Smooth muscle cell (in vitro differentiated cells): ENCODE data around the gene SPTB. TPM values are rescaled to one million over a fixed set of nuclear protein-coding genes. Genes with fewer than 3 reads are reported as not detected.

Source experiments
- DNase-seq: peaks from one replicate; lab custom pipeline; 2025; ENCODE audit not compliant: unreplicated experiment; lab: John Stamatoyannopoulos, UW
- H2AFZ ChIP-seq: fragments of 200-600 bp; sonication (generic); 2 replicates; pipeline ENCODE4 v1.6.0; 2016; ENCODE audit warnings: antibody characterized with exemption, low read depth, mild to moderate bottlenecking
- H3F3A ChIP-seq: fragments of 200-600 bp; sonication (generic); 2 replicates; pipeline ENCODE4 v1.6.0; 2017; ENCODE audit warnings: antibody characterized with exemption, low read depth
- H3K27ac ChIP-seq: fragments of 200-600 bp; sonication (generic); 2 replicates; pipeline ENCODE4 v1.5.1; 2016; ENCODE audit warnings: low read depth, mild to moderate bottlenecking
- H3K27me3 ChIP-seq: fragments of 200-600 bp; sonication (generic); 2 replicates; pipeline ENCODE4 v1.6.1; 2016; ENCODE audit warnings: low read depth, mild to moderate bottlenecking
- H3K36me3 ChIP-seq: fragments of 200-600 bp; sonication (generic); 2 replicates; pipeline ENCODE4 v1.5.1; 2016; ENCODE audit warnings: low read depth
- H3K4me1 ChIP-seq: fragments of 200-600 bp; sonication (generic); 2 replicates; pipeline ENCODE4 v1.5.1; 2016; ENCODE audit warnings: low read depth
- H3K4me2 ChIP-seq: fragments of 200-600 bp; sonication (generic); 2 replicates; pipeline ENCODE4 v1.6.0; 2016; ENCODE audit warnings: mild to moderate bottlenecking
- H3K4me3 ChIP-seq: fragments of 200-600 bp; sonication (generic); 2 replicates; pipeline ENCODE4 v1.5.1; 2016; ENCODE audit warnings: mild to moderate bottlenecking
- H3K79me2 ChIP-seq: fragments of 200-600 bp; sonication (generic); 2 replicates; pipeline ENCODE4 v1.6.0; 2016; ENCODE audit warnings: low read depth, mild to moderate bottlenecking
- H3K9ac ChIP-seq: fragments of 200-600 bp; sonication (generic); 2 replicates; pipeline ENCODE4 v1.6.0; 2016; ENCODE audit warnings: low read depth
- H3K9me3 ChIP-seq: fragments of 200-600 bp; sonication (generic); replicated peaks from 2 replicates; pipeline ENCODE4 v1.5.1; 2016; ENCODE audit warnings: low read depth
- H4K20me1 ChIP-seq: fragments of 200-600 bp; sonication (generic); 2 replicates; pipeline ENCODE4 v1.6.0; 2016; ENCODE audit warnings: low read depth
- WGBS: methylation state at CpG from one replicate; pipeline ENCODE4 v1.1.7; 2016; ENCODE audit warnings: low lambda C conversion rate; 5-methylcytosine and 5-hydroxymethylcytosine counted together
- polyA plus RNA-seq: library from polyadenylated mRNA; unstranded; fragments of >200 nt; fragmentation: Nextera tagmentation; extraction: Ambion mirVana; gene quantifications from 2 replicates; pipeline ENCODE4 v1.2.1, GENCODE V29; 2016
- total RNA-seq: library from RNA; depleted of rRNA; stranded (reverse); fragments of >200 nt; gene quantifications from 2 replicates; pipeline ENCODE4 v1.2.3, GENCODE V29; 2014
- TF ChIP-seq, protein P1 (sequence below): fragments of 200-600 bp; sonication (generic); IDR thresholded peaks from 2 replicates; pipeline ENCODE4 v1.5.1; 2017; ENCODE audit warnings: borderline replicate concordance, mild to moderate bottlenecking, antibody characterized with exemption; ENCODE audit not compliant: insufficient read depth, poor library complexity, severe bottlenecking

The SPTB gene
- total and polyA plus RNA-seq, 2 experiments from 2014 or later: 0.25 to 3.3 TPM

DNA sequence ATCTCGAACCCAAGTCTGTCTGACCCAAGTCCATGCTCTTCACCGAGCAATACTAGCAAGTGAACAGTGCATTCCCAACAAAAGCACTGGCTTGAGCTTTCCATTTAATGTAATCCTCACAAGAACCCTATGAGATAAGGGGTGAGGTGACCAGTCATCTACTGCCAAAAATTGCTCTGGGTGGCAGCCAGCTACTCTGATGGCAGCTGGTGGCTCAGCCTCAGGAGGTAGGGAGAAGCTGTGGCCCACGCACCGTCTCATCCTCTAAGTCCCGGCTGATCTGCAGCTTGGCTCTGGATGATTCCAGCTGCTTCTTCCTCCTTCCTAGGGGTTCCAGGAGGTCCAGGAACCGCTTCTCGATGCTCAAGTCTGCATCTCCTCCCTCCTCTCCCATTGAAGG, 100.2 kb downstream of the SPTB start:
- H3F3A ChIP-seq: no peaks in the 10 kb centered on the region
- WGBS: 95% methylated on average over 7 of the region's 7 CpGs
- H3K36me3 ChIP-seq: no peaks in the 10 kb centered on the region
- TF ChIP-seq, protein P1, sequence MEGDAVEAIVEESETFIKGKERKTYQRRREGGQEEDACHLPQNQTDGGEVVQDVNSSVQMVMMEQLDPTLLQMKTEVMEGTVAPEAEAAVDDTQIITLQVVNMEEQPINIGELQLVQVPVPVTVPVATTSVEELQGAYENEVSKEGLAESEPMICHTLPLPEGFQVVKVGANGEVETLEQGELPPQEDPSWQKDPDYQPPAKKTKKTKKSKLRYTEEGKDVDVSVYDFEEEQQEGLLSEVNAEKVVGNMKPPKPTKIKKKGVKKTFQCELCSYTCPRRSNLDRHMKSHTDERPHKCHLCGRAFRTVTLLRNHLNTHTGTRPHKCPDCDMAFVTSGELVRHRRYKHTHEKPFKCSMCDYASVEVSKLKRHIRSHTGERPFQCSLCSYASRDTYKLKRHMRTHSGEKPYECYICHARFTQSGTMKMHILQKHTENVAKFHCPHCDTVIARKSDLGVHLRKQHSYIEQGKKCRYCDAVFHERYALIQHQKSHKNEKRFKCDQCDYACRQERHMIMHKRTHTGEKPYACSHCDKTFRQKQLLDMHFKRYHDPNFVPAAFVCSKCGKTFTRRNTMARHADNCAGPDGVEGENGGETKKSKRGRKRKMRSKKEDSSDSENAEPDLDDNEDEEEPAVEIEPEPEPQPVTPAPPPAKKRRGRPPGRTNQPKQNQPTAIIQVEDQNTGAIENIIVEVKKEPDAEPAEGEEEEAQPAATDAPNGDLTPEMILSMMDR: no peak
- DNase-seq: no peak
- no peaks in the 10 kb centered on the region for H3K4me1 ChIP-seq
- no peak overlapping the region for H3K9ac ChIP-seq
- no peaks in the 10 kb centered on the region for H4K20me1 ChIP-seq
- no peaks in the 10 kb centered on the region for H3K79me2 ChIP-seq
- H3K9me3 ChIP-seq: no peaks in the 10 kb centered on the region
- no peak overlapping the region for H2AFZ ChIP-seq
- no peak overlapping the region for H3K4me3 ChIP-seq
- H3K4me2 ChIP-seq: no peak overlapping the region
- H3K27ac ChIP-seq: no peak overlapping the region
- H3K27me3 ChIP-seq: no peaks in the 10 kb centered on the region

DNA sequence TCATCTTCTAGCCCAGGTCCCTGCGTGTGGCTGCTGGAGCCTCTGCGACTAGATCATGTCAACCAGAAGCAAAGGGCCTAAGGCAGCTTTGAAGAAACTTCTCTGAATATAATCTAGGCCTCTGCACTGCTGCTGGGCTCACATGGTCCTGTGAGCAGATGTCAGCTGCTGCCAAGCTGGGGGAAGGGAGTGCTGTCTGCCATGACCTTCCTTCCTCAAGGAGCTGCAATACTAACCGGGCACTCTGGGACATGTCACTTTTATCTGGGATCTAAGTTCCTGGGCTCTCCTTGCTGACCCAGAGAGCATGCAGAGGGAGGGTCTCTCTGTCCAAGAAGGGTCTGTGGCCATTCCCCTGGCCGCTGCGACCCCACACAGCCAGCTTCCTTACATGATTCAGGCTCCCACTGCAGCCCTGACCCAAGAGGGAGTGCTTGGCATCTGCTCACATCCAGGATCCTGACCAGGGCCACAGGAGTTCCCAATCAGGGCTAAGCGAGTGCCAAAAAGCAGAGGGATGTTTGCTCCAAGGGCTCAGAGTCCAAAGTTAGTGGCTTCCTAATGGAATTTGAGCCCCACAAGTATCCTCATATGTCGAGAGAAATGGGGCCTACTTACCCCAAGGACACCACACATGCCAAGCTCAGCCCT, 101.5 kb downstream of the SPTB start:
- Histone ChIP-seq H2AFZ (no peak overlapping the region), H3K9me3 (no peaks in the 10 kb centered on the region), H4K20me1 (no peaks in the 10 kb centered on the region), H3F3A (no peaks in the 10 kb centered on the region), H3K27ac (no peak overlapping the region), H3K4me2 (no peak overlapping the region), H3K9ac (no peak overlapping the region), H3K36me3 (no peaks in the 10 kb centered on the region), H3K4me3 (no peak overlapping the region), H3K27me3 (no peaks in the 10 kb centered on the region), H3K79me2 (no peaks in the 10 kb centered on the region), H3K4me1 (no peaks in the 10 kb centered on the region)
- TF ChIP-seq, protein P1: no peak
- 86% methylated on average over 7 of the region's 7 CpGs for WGBS
- no peak for DNase-seq

DNA sequence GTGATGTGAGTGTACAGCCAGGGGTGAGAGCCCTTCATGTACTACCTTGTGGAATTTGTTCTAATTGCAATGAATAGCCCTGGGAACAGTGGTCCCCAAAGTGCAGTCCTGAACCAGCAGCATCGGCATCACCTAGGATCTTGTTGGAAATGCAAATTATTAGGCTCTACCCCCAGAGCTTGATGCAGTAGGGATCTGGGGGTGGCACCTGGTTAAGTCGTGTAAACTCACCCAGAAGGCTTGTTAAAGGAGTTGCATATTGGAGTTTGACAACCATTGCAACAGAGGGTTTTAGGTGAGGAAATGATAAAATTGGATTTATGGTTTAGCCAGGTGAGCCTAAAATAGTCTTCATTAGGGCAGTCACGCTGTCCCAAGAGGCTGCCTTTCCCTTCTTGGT, 102.2 kb downstream of the SPTB start:
- H3K27ac ChIP-seq: no peak overlapping the region
- no peaks in the 10 kb centered on the region for H3K36me3 ChIP-seq
- no peaks in the 10 kb centered on the region for H3K79me2 ChIP-seq
- no peaks in the 10 kb centered on the region for H3K9me3 ChIP-seq
- no peaks in the 10 kb centered on the region for H3K27me3 ChIP-seq
- H3K4me3 ChIP-seq: no peak overlapping the region
- no peak for DNase-seq
- H3K9ac ChIP-seq: no peak overlapping the region
- WGBS: 91% methylated on average over 3 of the region's 3 CpGs
- H3F3A ChIP-seq: no peaks in the 10 kb centered on the region
- no peak overlapping the region for H3K4me2 ChIP-seq
- no peaks in the 10 kb centered on the region for H4K20me1 ChIP-seq
- TF ChIP-seq, protein P1: no peak
- no peak overlapping the region for H2AFZ ChIP-seq
- no peaks in the 10 kb centered on the region for H3K4me1 ChIP-seq

DNA sequence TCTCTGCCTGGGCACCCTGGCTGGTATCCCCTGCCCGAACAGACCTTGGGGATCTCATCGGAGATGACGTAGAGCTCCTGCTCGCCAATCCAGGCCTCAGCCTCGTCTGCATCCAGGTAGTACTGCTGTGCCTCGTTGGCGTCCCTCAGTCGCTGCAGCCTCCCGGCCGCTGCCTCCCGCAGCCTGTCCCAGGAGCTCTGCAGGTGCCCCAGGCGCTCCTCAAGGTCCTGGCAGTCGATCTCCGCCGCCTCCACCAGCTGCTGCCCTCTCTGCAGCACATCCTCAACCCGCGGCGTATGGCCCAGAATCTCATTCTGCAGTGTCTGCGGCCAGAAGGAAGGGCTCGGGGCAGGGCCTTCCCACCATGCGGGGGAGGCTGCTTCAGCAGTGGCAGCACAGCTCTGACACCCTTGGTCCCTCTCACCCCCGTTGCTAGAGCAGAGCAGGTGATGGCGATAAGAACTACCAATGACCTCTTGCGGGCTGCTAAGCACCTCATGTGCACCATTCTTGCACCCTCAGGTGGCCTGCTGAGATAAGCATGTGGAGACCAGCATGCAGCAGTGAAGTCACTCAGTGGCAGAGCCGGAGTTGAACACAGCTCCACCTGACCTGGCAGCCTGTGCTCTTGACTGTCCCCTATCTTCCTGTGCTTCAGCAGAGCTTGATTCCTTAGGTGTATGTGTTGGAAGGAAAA, 104.5 kb downstream of the SPTB start:
- Histone ChIP-seq H2AFZ (no peak overlapping the region), H3K36me3 (no peaks in the 10 kb centered on the region), H3K27me3 (no peaks in the 10 kb centered on the region), H3K4me1 (no peaks in the 10 kb centered on the region), H3K9me3 (no peaks in the 10 kb centered on the region), H3K79me2 (no peaks in the 10 kb centered on the region), H3K4me3 (no peak overlapping the region), H3K9ac (no peak overlapping the region), H3K4me2 (no peak overlapping the region), H3F3A (no peaks in the 10 kb centered on the region), H3K27ac (no peak overlapping the region), H4K20me1 (no peaks in the 10 kb centered on the region)
- DNase-seq: no peak
- TF ChIP-seq, protein P1: no peak
- 86% methylated on average over 25 of the region's 25 CpGs for WGBS
